GM21528 (cell line): ENCODE results near the gene TCF19.

ENCODE experiments used
- ATAC-seq: cut with Tn5 transposase; IDR thresholded peaks from one replicate; pipeline ENCODE4 v1.9.1; 2021; ENCODE audit warnings: mild to moderate bottlenecking, moderate library complexity; ENCODE audit not compliant: unreplicated experiment, low FRiP score

The TCF19 gene

GRCh38 chr6:31126396-31127175, 31.8 kb upstream of the TCF19 start:
- ATAC-seq = no peak

GRCh38 chr6:31128093-31128676, 30.2 kb upstream of the TCF19 start:
- ATAC-seq = no peak

- ATAC-seq = no peak
These were observed 29.3 kb upstream of the TCF19 start for GRCh38 chr6:31129130-31129529.

GRCh38 chr6:31130751-31131150, 27.6 kb upstream of the TCF19 start:
- ATAC-seq = no peak

- ATAC-seq = no peak
These were observed 26.8 kb upstream of the TCF19 start for GRCh38 chr6:31131595-31131994.

GRCh38 chr6:31132806-31133205, 25.6 kb upstream of the TCF19 start:
- no peak for ATAC-seq

- ATAC-seq = no peak
These were observed 22.7 kb upstream of the TCF19 start for GRCh38 chr6:31135710-31136109.

- ATAC-seq = no peak
These were observed 19.4 kb upstream of the TCF19 start, which contains the start of gene PSORS1C2 for GRCh38 chr6:31138982-31139381. Gene PSORS1C2 (minus strand): TSS chr6:31139066. CDS start chr6:31139026, 40 bp downstream.

- ATAC-seq = no peak
These were observed 18.8 kb upstream of the TCF19 start for GRCh38 chr6:31139599-31139998.

- no peak for ATAC-seq
These were observed 17.7 kb upstream of the TCF19 start for GRCh38 chr6:31140643-31141042.

- ATAC-seq = no peak
These were observed 16.0 kb upstream of the TCF19 start for GRCh38 chr6:31142361-31142761.

- no peak for ATAC-seq
These were observed 15.2 kb upstream of the TCF19 start for GRCh38 chr6:31143148-31143547.

GRCh38 chr6:31144296-31144969, 14.0 kb upstream of the TCF19 start:
- ATAC-seq = no peak

- ATAC-seq = no peak
These were observed 13.4 kb upstream of the TCF19 start for GRCh38 chr6:31144970-31145340.

GRCh38 chr6:31145386-31145785, 13.0 kb upstream of the TCF19 start:
- ATAC-seq = no peak

- no peak for ATAC-seq
These were observed 8.5 kb upstream of the TCF19 start for GRCh38 chr6:31149827-31150447.

GRCh38 chr6:31152781-31153180, 5.6 kb upstream of the TCF19 start:
- ATAC-seq = no peak

GRCh38 chr6:31154436-31154835, 4.0 kb upstream of the TCF19 start:
- ATAC-seq = no peak

GRCh38 chr6:31156641-31157040, 1.7 kb upstream of the TCF19 start:
- no peak for ATAC-seq

GRCh38 chr6:31157513-31158139, 763 bp upstream of the TCF19 start, which contains the start of gene CCHCR1:
Gene CCHCR1 (minus strand): TSS chr6:31157802. CDS start chr6:31157600, 202 bp downstream.
- no peak for ATAC-seq
